ENCODE results near the gene PRKCB. TPM values are rescaled to one million over a fixed set of nuclear protein-coding genes. Genes with fewer than 3 reads are reported as not detected.

The PRKCB gene
- total and polyA plus RNA-seq, 2 of the 8 experiments (the other 6 are each of a cell fraction or from before 2014, with no cell fraction given), result 7.1 to 12.1 TPM

- FAIRE-seq, result no peak
- CTCF ChIA-PET (ENCODE audit: partially characterized antibody), result interaction anchor here (0.9 to 2.4 kb wide), 5 partner anchors 9 to 121 kb away, joined by 3 to 8 read pairs (median 3); no protein-coding TSS in a partner anchor
Measured at GRCh38 chr16:24166661-24167528, 331.1 kb downstream of the PRKCB start.

More at GRCh38 chr16:24166661-24167528, 331.1 kb downstream of the PRKCB start:
- no peak overlapping the region for H3K23ac ChIP-seq (ENCODE audit: insufficient read length)
- H2BK15ac ChIP-seq (ENCODE audit: low read length), result no peak overlapping the region
- no peak overlapping the region for H2BK12ac ChIP-seq (ENCODE audit: low read depth, low read length)
- TF ChIP-seq HDAC2 (IDR thresholded peaks at IDR 0.05; ENCODE audit: borderline replicate concordance in 1 of 2, low read depth in 2 of 2, low read length in 2 of 2) (no peak), CEBPB (IDR thresholded peaks at IDR 0.05; ENCODE audit: low read depth, low read length) (no peak), KDM5A (IDR thresholded peaks at IDR 0.05; ENCODE audit: low read length) (no peak), POU5F1 (IDR thresholded peaks at IDR 0.05; ENCODE audit: low read depth, low read length) (no peak), RBBP5 (IDR thresholded peaks at IDR 0.05; ENCODE audit: borderline replicate concordance, low read depth, low read length) (no peak), SIRT6 (IDR thresholded peaks at IDR 0.05; ENCODE audit: low read length) (no peak)
- peaks cover 3 to 10% (median 6%) of the 10 kb centered on the region in 4 experiments; a peak in 4 of 7 replicates for H3K4me1 ChIP-seq (replicated peaks in 1 of 4; ENCODE audit: control insufficient read depth in 3 of 4, insufficient read depth in 4 of 4, low read length in 3 of 4)
- H4K91ac ChIP-seq (replicated peaks; ENCODE audit: insufficient read length, low read length), result no peak overlapping the region
- no peak for DNase-seq (ENCODE audit: low read depth in 1 of 2, low spot score in 2 of 2)
- H3K23me2 ChIP-seq (ENCODE audit: low read depth, low read length), result no peaks in the 10 kb centered on the region
- POLR2A ChIA-PET (ENCODE audit: partially characterized antibody), result no interaction called here
- no peak overlapping the region for H2AK5ac ChIP-seq (ENCODE audit: low read depth, low read length)
- H3K27me3 ChIP-seq (replicated peaks in 1 of 4; ENCODE audit: control insufficient read depth in 3 of 4, extremely low read depth in 1 of 4, insufficient read depth in 3 of 4, low read length in 3 of 4), result no peaks in the 10 kb centered on the region
- H3K18ac ChIP-seq (ENCODE audit: extremely low read depth, low read length), result no peak overlapping the region
- H3K4me3 ChIP-seq (ENCODE audit: extremely low read depth in 1 of 4, insufficient read depth in 2 of 4, low read depth in 3 of 4, low read length in 4 of 4), result no peak overlapping the region
- no peaks in the 10 kb centered on the region for H3K36me3 ChIP-seq (ENCODE audit: control insufficient read depth in 2 of 4, insufficient read depth in 4 of 4, low read length in 3 of 4)
- H4K8ac ChIP-seq (ENCODE audit: extremely low read depth, insufficient read depth, low read length), result no peak overlapping the region
- no peak overlapping the region for H3K27ac ChIP-seq (ENCODE audit: low read depth, low read length)
- H4K5ac ChIP-seq (ENCODE audit: insufficient read length, low read depth, low read length), result no peak overlapping the region
- no peaks in the 10 kb centered on the region for H3K79me1 ChIP-seq (ENCODE audit: low read depth, low read length)
- no peak overlapping the region for H3K9ac ChIP-seq (replicated peaks in 1 of 4; ENCODE audit: extremely low read depth in 1 of 4, low read depth in 3 of 4, low read length in 3 of 4)
- no peaks in the 10 kb centered on the region for H4K20me1 ChIP-seq (replicated peaks in 1 of 2; ENCODE audit: control insufficient read depth in 1 of 2, insufficient read depth in 2 of 2, low read length in 2 of 2)
- H3K9me3 ChIP-seq (ENCODE audit: insufficient read depth in 2 of 2, low read depth in 1 of 2, low read length in 1 of 2), result no peaks in the 10 kb centered on the region
- WGBS, 2 experiments (ENCODE audit: extremely low coverage in 1 of 2, insufficient coverage in 1 of 2, insufficient read length in 1 of 2, insufficient replicate concordance in 2 of 2, low coverage in 1 of 2, low lambda C conversion rate in 2 of 2, missing lambda C conversion rate in 1 of 2), result 86% methylated on average over 9 of the region's 9 CpGs; no CpG with 5 or more reads in 1 of the 2 experiments
- no peak overlapping the region for H3K14ac ChIP-seq (ENCODE audit: insufficient read length)
- H3K79me2 ChIP-seq (ENCODE audit: control insufficient read depth in 1 of 2, insufficient read depth in 2 of 2, low read length in 2 of 2), result no peaks in the 10 kb centered on the region
- H2BK5ac ChIP-seq (ENCODE audit: low read depth, low read length), result no peak overlapping the region
- no peak overlapping the region for H3K4ac ChIP-seq (replicated peaks; ENCODE audit: insufficient read length, low read depth, low read length)
- H2AFZ ChIP-seq (ENCODE audit: low read length), result no peak overlapping the region
- H3K56ac ChIP-seq (replicated peaks; ENCODE audit: insufficient read length, low read depth, low read length), result no peak overlapping the region
- H2BK120ac ChIP-seq (replicated peaks; ENCODE audit: low read depth, low read length), result no peak overlapping the region
- H3K4me2 ChIP-seq (ENCODE audit: insufficient read depth in 1 of 2, low read depth in 2 of 2, low read length in 2 of 2), result no peak overlapping the region
- no peak overlapping the region for H2BK20ac ChIP-seq (ENCODE audit: low read length)
